H9 (cell line): ENCODE measurements around the gene SIAH2. TPM values are rescaled to one million over a fixed set of nuclear protein-coding genes. Genes with fewer than 3 reads are reported as not detected.

Experiments
- DNase-seq: peaks from one replicate; pipeline ENCODE4 v3.0.0-alpha.2; 2017
- H2AFZ ChIP-seq: one replicate; pipeline ENCODE4 v1.6.1; 2013; ENCODE audit warnings: mild to moderate bottlenecking, low read length, control low read depth, moderate library complexity
- H2AK5ac ChIP-seq: 2 replicates; pipeline ENCODE4 v1.6.1; 2013; ENCODE audit warnings: low read length, control low read depth, mixed read lengths; ENCODE audit not compliant: insufficient read length
- H2BK120ac ChIP-seq: one replicate; pipeline ENCODE4 v1.6.1; 2013; ENCODE audit warnings: low read depth, mild to moderate bottlenecking, low read length, control low read depth, inconsistent platforms; ENCODE audit not compliant: poor library complexity, severe bottlenecking
- H2BK12ac ChIP-seq: 2 replicates; pipeline ENCODE4 v1.6.1; 2013; ENCODE audit warnings: low read length, control low read depth, mixed read lengths, low read depth; ENCODE audit not compliant: insufficient read length
- H2BK15ac ChIP-seq: 2 replicates; pipeline ENCODE4 v1.6.1; 2013; ENCODE audit warnings: low read depth, low read length, control low read depth
- H2BK20ac ChIP-seq: one replicate; pipeline ENCODE4 v1.6.1; 2013; ENCODE audit warnings: low read depth, mild to moderate bottlenecking, low read length, control low read depth, inconsistent platforms; ENCODE audit not compliant: poor library complexity, severe bottlenecking
- H2BK5ac ChIP-seq: 2 replicates; pipeline ENCODE4 v1.6.1; 2013; ENCODE audit warnings: low read length, control low read depth, mixed read lengths; ENCODE audit not compliant: insufficient read length
- H3K14ac ChIP-seq: 2 replicates; pipeline ENCODE4 v1.6.1; 2013; ENCODE audit warnings: low read length, control low read depth; ENCODE audit not compliant: insufficient read depth
- H3K18ac ChIP-seq: 2 replicates; pipeline ENCODE4 v1.6.1; 2013; ENCODE audit warnings: low read depth, mild to moderate bottlenecking, mixed read lengths, low read length, control low read depth; ENCODE audit not compliant: insufficient read length
- H3K23ac ChIP-seq: 2 replicates; pipeline ENCODE4 v1.6.1; 2013; ENCODE audit warnings: low read length, control low read depth, mixed read lengths, low read depth; ENCODE audit not compliant: insufficient read length
- H3K23me2 ChIP-seq: 2 replicates; pipeline ENCODE4 v1.6.1; 2013; ENCODE audit warnings: low read depth, mild to moderate bottlenecking, mixed read lengths, low read length, control low read depth; ENCODE audit not compliant: insufficient read length, poor library complexity, severe bottlenecking
- H3K27ac ChIP-seq: 2 replicates; pipeline ENCODE4 v1.5.1; 2013; ENCODE audit warnings: low read length, control low read depth, mixed read lengths, low read depth; ENCODE audit not compliant: insufficient read length
- H3K27me3 ChIP-seq: 2 replicates; pipeline ENCODE4 v1.6.1; 2013; ENCODE audit warnings: low read length, control low read depth, inconsistent platforms; ENCODE audit not compliant: insufficient read depth
- H3K4ac ChIP-seq: 2 replicates; pipeline ENCODE4 v1.6.1; 2013; ENCODE audit warnings: low read depth, mild to moderate bottlenecking, control low read depth, inconsistent platforms, low read length, moderate library complexity
- H3K4me1 ChIP-seq: 2 replicates; pipeline ENCODE4 v1.6.1; 2013; ENCODE audit warnings: low read length, control low read depth, inconsistent platforms; ENCODE audit not compliant: insufficient read depth
- H3K4me2 ChIP-seq: 2 replicates; pipeline ENCODE4 v1.6.1; 2013; ENCODE audit warnings: low read length, control low read depth, mixed read lengths; ENCODE audit not compliant: insufficient read length, insufficient read depth
- H3K56ac ChIP-seq: 2 replicates; pipeline ENCODE4 v1.6.1; 2013; ENCODE audit warnings: low read depth, mild to moderate bottlenecking, mixed read lengths, low read length, control low read depth; ENCODE audit not compliant: insufficient read length
- H3K79me1 ChIP-seq: 2 replicates; pipeline ENCODE4 v1.6.1; 2013; ENCODE audit warnings: low read depth, mild to moderate bottlenecking, moderate library complexity, low read length, control low read depth, inconsistent platforms; ENCODE audit not compliant: insufficient read depth, poor library complexity, severe bottlenecking
- H3K79me2 ChIP-seq: 2 replicates; pipeline ENCODE4 v1.6.1; 2013; ENCODE audit warnings: low read length, control low read depth, inconsistent platforms; ENCODE audit not compliant: insufficient read depth
- H3K9ac ChIP-seq: 2 replicates; pipeline ENCODE4 v1.6.1; 2013; ENCODE audit warnings: low read length, control low read depth, mixed read lengths; ENCODE audit not compliant: insufficient read length; ENCODE audit errors: extremely low read depth
- H3K9me3 ChIP-seq: one replicate; pipeline ENCODE4 v1.6.1; 2013; ENCODE audit warnings: low read depth, low read length, inconsistent platforms; ENCODE audit not compliant: control insufficient read depth
- H3T11ph ChIP-seq: one replicate; pipeline ENCODE4 v1.6.1; 2013; ENCODE audit warnings: mild to moderate bottlenecking, low read length, control low read depth, inconsistent platforms
- H4K20me1 ChIP-seq: one replicate; pipeline ENCODE4 v1.6.1; 2013; ENCODE audit not compliant: control insufficient read depth, insufficient read length, insufficient read depth
- H4K5ac ChIP-seq: 2 replicates; pipeline ENCODE4 v1.6.1; 2013; ENCODE audit warnings: low read depth, mild to moderate bottlenecking, mixed read lengths, low read length, control low read depth; ENCODE audit not compliant: insufficient read length
- H4K8ac ChIP-seq: replicated peaks from 2 replicates; pipeline ENCODE4 v1.6.1; 2013; ENCODE audit warnings: low read length, control low read depth, mixed read lengths, low read depth; ENCODE audit not compliant: insufficient read length
- H4K91ac ChIP-seq: 2 replicates; pipeline ENCODE4 v1.6.1; 2013; ENCODE audit warnings: low read depth, mild to moderate bottlenecking, moderate library complexity, mixed read lengths, low read length, control low read depth; ENCODE audit not compliant: insufficient read length
- H3K27ac Mint-ChIP-seq, 3 experiments: 2 replicates in 2 of 3; 3 replicates in 1 of 3; pipeline ENCODE4 v1.8.0; 2020 to 2021; ENCODE audit warnings: mixed read lengths in 3 of 3, mild to moderate bottlenecking in 1 of 3, moderate library complexity in 1 of 3
- H3K27me3 Mint-ChIP-seq: 2 replicates; pipeline ENCODE4 v1.8.0; 2021; ENCODE audit warnings: low read depth, mild to moderate bottlenecking, moderate library complexity, mixed read lengths
- H3K36me3 Mint-ChIP-seq, 3 experiments: 2 replicates in 2 of 3; 3 replicates in 1 of 3; pipeline ENCODE4 v1.8.0; 2020 to 2021; ENCODE audit warnings: low read depth in 3 of 3, mixed read lengths in 3 of 3; ENCODE audit not compliant: insufficient read depth in 1 of 3
- H3K4me1 Mint-ChIP-seq, 2 experiments: 2 replicates each; pipeline ENCODE4 v1.8.0; 2020; ENCODE audit warnings: mixed read lengths in 2 of 2
- H3K4me3 Mint-ChIP-seq, 2 experiments: 2 replicates in 1 of 2; 3 replicates in 1 of 2; pipeline ENCODE4 v1.8.0; 2020 to 2021; ENCODE audit warnings: mild to moderate bottlenecking in 2 of 2, mixed read lengths in 2 of 2, moderate library complexity in 1 of 2
- H3K9me3 Mint-ChIP-seq, 2 experiments: 2 replicates in 1 of 2; 3 replicates in 1 of 2; pipeline ENCODE4 v1.8.0; 2020; ENCODE audit warnings: mild to moderate bottlenecking in 2 of 2, mixed read lengths in 2 of 2, moderate library complexity in 1 of 2
- total RNA-seq: library from RNA; stranded (reverse); gene quantifications from 2 replicates; pipeline ENCODE4 v1.2.1, GENCODE V29; 2021
- TF ChIP-seq, protein P1 (sequence below): fragments of 200-600 bp; sonication (generic); conservative IDR thresholded peaks from 3 replicates; pipeline ENCODE4 v1.8.0; 2021; ENCODE audit warnings: antibody characterized with exemption, mild to moderate bottlenecking

Gene SIAH2
- total RNA-seq, 1 experiment from 2014 or later = 17.4 TPM

DNA sequence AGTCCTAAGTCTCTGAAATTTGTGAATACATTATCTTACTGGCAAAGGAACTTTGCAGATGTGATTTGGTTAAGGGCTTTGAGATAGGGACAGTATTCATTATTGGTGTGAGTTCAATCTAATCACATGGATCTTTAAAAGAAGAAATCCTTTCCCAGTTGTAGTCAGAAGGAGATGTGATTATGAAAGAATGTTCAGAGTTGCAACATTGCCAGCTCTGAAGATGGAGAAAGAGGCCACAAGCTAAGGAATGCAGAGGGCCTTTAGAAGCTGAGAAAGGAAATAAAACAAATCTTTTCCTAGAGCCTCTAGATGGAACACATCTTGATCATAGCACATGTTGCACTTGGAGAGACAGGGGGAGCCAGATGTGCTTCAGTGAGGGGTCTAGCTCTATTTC lies 27.7 kb upstream of the SIAH2 start:
- Histone ChIP-seq H3K9me3 (no peaks in the 10 kb centered on the region), H3K56ac (no peak overlapping the region), H3K79me1 (no peaks in the 10 kb centered on the region), H4K20me1 (no peaks in the 10 kb centered on the region), H3K18ac (no peak overlapping the region), H2BK20ac (no peak overlapping the region), H4K91ac (no peak overlapping the region), H3K23me2 (no peaks in the 10 kb centered on the region), H2BK15ac (no peak overlapping the region), H2AK5ac (no peak overlapping the region), H2BK12ac (no peak overlapping the region), H4K5ac (no peak overlapping the region), H3K14ac (no peak overlapping the region), H2BK120ac (no peak overlapping the region), H3K4me1 (no peaks in the 10 kb centered on the region; the same call in 1 of the 2 replicates), H3K4me2 (no peak overlapping the region), H3K79me2 (no peaks in the 10 kb centered on the region), H3K27me3 (no peaks in the 10 kb centered on the region), H3K27ac (no peak overlapping the region), H2BK5ac (no peak overlapping the region), H3T11ph (no peak overlapping the region), H3K9ac (no peak overlapping the region), H2AFZ (no peak overlapping the region), H3K23ac (no peak overlapping the region), H3K4ac (no peak overlapping the region), H4K8ac (no peak overlapping the region)
- TF ChIP-seq, protein P1, sequence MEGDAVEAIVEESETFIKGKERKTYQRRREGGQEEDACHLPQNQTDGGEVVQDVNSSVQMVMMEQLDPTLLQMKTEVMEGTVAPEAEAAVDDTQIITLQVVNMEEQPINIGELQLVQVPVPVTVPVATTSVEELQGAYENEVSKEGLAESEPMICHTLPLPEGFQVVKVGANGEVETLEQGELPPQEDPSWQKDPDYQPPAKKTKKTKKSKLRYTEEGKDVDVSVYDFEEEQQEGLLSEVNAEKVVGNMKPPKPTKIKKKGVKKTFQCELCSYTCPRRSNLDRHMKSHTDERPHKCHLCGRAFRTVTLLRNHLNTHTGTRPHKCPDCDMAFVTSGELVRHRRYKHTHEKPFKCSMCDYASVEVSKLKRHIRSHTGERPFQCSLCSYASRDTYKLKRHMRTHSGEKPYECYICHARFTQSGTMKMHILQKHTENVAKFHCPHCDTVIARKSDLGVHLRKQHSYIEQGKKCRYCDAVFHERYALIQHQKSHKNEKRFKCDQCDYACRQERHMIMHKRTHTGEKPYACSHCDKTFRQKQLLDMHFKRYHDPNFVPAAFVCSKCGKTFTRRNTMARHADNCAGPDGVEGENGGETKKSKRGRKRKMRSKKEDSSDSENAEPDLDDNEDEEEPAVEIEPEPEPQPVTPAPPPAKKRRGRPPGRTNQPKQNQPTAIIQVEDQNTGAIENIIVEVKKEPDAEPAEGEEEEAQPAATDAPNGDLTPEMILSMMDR = no peak
- Mint-ChIP-seq H3K27me3 (peaks cover 2% of the 10 kb centered on the region; the same call in 1 of the 2 replicates), H3K9me3 (no peaks in the 10 kb centered on the region; a peak in 1 of 5 replicates), H3K4me3 (no peak overlapping the region), H3K36me3 (no peaks in the 10 kb centered on the region; a peak in 1 of 7 replicates), H3K27ac (no peak overlapping the region; a peak in 1 of 7 replicates), H3K4me1 (peaks cover 7 to 18% of the 10 kb centered on the region in 2 experiments; a peak in 3 of 4 replicates)
- no peak for DNase-seq
